Mesenchymal stem cell (in vitro differentiated cells and primary cell): ENCODE data around the gene PAPSS2.

Experiments used
- DNase-seq: peaks from one replicate; pipeline ENCODE4 v3.0.0-alpha.2; 2013
- H2AFZ ChIP-seq: one replicate; pipeline ENCODE4 v1.6.1; 2013; ENCODE audit warnings: low read depth, mild to moderate bottlenecking, control low read depth, inconsistent platforms, low read length, moderate library complexity
- H2AK5ac ChIP-seq: 2 replicates; pipeline ENCODE4 v1.6.1; 2013; ENCODE audit warnings: low read length, moderate library complexity, mild to moderate bottlenecking, inconsistent platforms; ENCODE audit not compliant: severe bottlenecking
- H2BK120ac ChIP-seq: one replicate; pipeline ENCODE4 v1.6.1; 2013; ENCODE audit warnings: low read depth, mild to moderate bottlenecking, inconsistent platforms, low read length, moderate library complexity
- H2BK12ac ChIP-seq, 2 experiments: one replicate each; pipeline ENCODE4 v1.6.1; 2013; ENCODE audit warnings: inconsistent platforms in 2 of 2, low read length in 2 of 2, mild to moderate bottlenecking in 2 of 2, moderate library complexity in 2 of 2, control low read depth in 1 of 2
- H2BK15ac ChIP-seq: one replicate; pipeline ENCODE4 v1.6.1; 2013; ENCODE audit warnings: mild to moderate bottlenecking, low read depth, inconsistent platforms; ENCODE audit not compliant: poor library complexity, severe bottlenecking
- H2BK5ac ChIP-seq: 2 replicates; pipeline ENCODE4 v1.6.1; 2013; ENCODE audit warnings: low read depth, mild to moderate bottlenecking, low read length, control low read depth, inconsistent platforms; ENCODE audit not compliant: poor library complexity, severe bottlenecking
- H3K14ac ChIP-seq, 2 experiments: one replicate each; pipeline ENCODE4 v1.6.1; 2013; ENCODE audit warnings: inconsistent platforms in 2 of 2, low read length in 2 of 2, control low read depth in 1 of 2, mild to moderate bottlenecking in 1 of 2, moderate library complexity in 1 of 2
- H3K18ac ChIP-seq, 2 experiments: one replicate each; pipeline ENCODE4 v1.6.1; 2013; ENCODE audit warnings: inconsistent platforms in 2 of 2, low read length in 2 of 2, control low read depth in 1 of 2, low read depth in 1 of 2, mild to moderate bottlenecking in 1 of 2
- H3K23ac ChIP-seq, 2 experiments: one replicate each; pipeline ENCODE4 v1.6.1; 2013; ENCODE audit warnings: inconsistent platforms in 2 of 2, low read length in 2 of 2, mild to moderate bottlenecking in 2 of 2, moderate library complexity in 2 of 2, control low read depth in 1 of 2
- H3K27ac ChIP-seq: 2 replicates; pipeline ENCODE4 v1.5.1; 2013; ENCODE audit warnings: mild to moderate bottlenecking, moderate library complexity, low read length, control low read depth, inconsistent platforms; ENCODE audit not compliant: poor library complexity, severe bottlenecking
- H3K27me3 ChIP-seq, 2 experiments: 2 replicates each; pipeline versions ENCODE4 v1.6.1 to v1.7.0; 2013; ENCODE audit warnings: low read length in 2 of 2, mild to moderate bottlenecking in 2 of 2, moderate library complexity in 2 of 2, control low read depth in 1 of 2, inconsistent platforms in 1 of 2; ENCODE audit not compliant: control insufficient read depth in 1 of 2, insufficient read depth in 1 of 2
- H3K36me3 ChIP-seq, 2 experiments: 2 replicates each; pipeline versions ENCODE4 v1.6.1 to v1.7.0; 2013; ENCODE audit warnings: low read length in 2 of 2, control low read depth in 1 of 2, inconsistent platforms in 1 of 2, low read depth in 1 of 2, mild to moderate bottlenecking in 1 of 2; ENCODE audit not compliant: insufficient read depth in 2 of 2, control insufficient read depth in 1 of 2
- H3K4ac ChIP-seq, 2 experiments: one replicate each; pipeline ENCODE4 v1.6.1; 2013; ENCODE audit warnings: inconsistent platforms in 2 of 2, low read length in 2 of 2, mild to moderate bottlenecking in 2 of 2, moderate library complexity in 2 of 2, control low read depth in 1 of 2, low read depth in 1 of 2
- H3K4me1 ChIP-seq: 2 replicates; pipeline ENCODE4 v1.6.1; 2013; ENCODE audit warnings: low read depth, low read length, control low read depth; ENCODE audit not compliant: control insufficient read depth, insufficient read depth
- H3K4me2 ChIP-seq: 2 replicates; pipeline ENCODE4 v1.6.1; 2013; ENCODE audit warnings: low read length, mild to moderate bottlenecking, inconsistent platforms; ENCODE audit not compliant: poor library complexity, severe bottlenecking
- H3K4me3 ChIP-seq, 2 experiments: 2 replicates each; pipeline versions ENCODE4 v1.5.1 to v1.7.0; 2013; ENCODE audit warnings: low read length in 2 of 2, mild to moderate bottlenecking in 2 of 2, control low read depth in 1 of 2, low read depth in 1 of 2; ENCODE audit not compliant: insufficient read depth in 1 of 2
- H3K79me1 ChIP-seq: replicated peaks from 2 replicates; pipeline ENCODE4 v1.6.1; 2013; ENCODE audit warnings: mild to moderate bottlenecking, control low read depth, low read length, inconsistent platforms; ENCODE audit not compliant: poor library complexity, severe bottlenecking
- H3K9ac ChIP-seq: 2 replicates; pipeline ENCODE4 v1.7.0; 2013; ENCODE audit warnings: mild to moderate bottlenecking, low read length, moderate library complexity
- H3K9me3 ChIP-seq: 2 replicates; pipeline ENCODE4 v1.7.0; 2013; ENCODE audit warnings: mild to moderate bottlenecking, low read length; ENCODE audit not compliant: control insufficient read depth
- H4K8ac ChIP-seq: one replicate; pipeline ENCODE4 v1.6.1; 2013; ENCODE audit warnings: inconsistent platforms, mild to moderate bottlenecking, low read length, moderate library complexity
- H4K91ac ChIP-seq: one replicate; pipeline ENCODE4 v1.6.1; 2013; ENCODE audit warnings: mild to moderate bottlenecking, low read length, inconsistent platforms
- WGBS: methylation state at CpG from one replicate; pipeline ENCODE4 v1.1.7; 2013; ENCODE audit warnings: mixed read lengths; 5-methylcytosine and 5-hydroxymethylcytosine counted together

Gene PAPSS2

DNA sequence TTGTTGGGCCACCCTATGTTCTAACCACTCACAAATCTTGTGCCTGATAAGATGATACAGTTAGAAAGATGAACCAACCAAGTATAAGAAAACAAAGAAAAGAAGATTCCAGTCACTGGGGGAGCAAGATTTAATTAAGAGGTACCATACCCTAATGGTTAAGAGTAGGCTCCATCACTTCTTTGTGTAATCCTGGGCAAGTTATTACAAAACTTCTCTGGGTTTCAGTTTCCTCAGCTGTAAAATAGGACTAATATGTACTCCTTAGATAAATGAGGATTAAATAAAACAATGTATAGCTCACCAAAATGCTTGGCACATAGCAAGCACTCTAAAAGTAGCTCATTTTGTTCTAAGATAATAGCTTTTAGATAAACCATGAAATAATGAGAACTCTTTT, 99.9 kb downstream of the PAPSS2 start:
- Histone ChIP-seq H4K8ac (no peak overlapping the region), H3K18ac (no peak overlapping the region), H3K27me3 (no peaks in the 10 kb centered on the region), H2BK5ac (no peak overlapping the region), H2BK120ac (no peak overlapping the region), H2AFZ (no peak overlapping the region), H3K14ac (no peak overlapping the region), H3K79me1 (peaks cover 13% of the 10 kb centered on the region), H3K27ac (no peak overlapping the region), H3K4me2 (no peak overlapping the region), H3K23ac (no peak overlapping the region), H3K9me3 (no peaks in the 10 kb centered on the region), H2AK5ac (no peak overlapping the region), H3K4me1 (peaks cover 4% of the 10 kb centered on the region), H3K9ac (no peak overlapping the region), H2BK15ac (no peak overlapping the region), H2BK12ac (no peak overlapping the region), H3K36me3 (peaks cover 3 to 53% of the 10 kb centered on the region in 2 experiments), H3K4ac (no peak overlapping the region), H4K91ac (no peak overlapping the region), H3K4me3 (no peak overlapping the region)
- no peak for DNase-seq

GRCh38 chr10:87760195-87760905, 100.7 kb downstream of the PAPSS2 start:
- Histone ChIP-seq H3K18ac (no peak overlapping the region), H4K8ac (no peak overlapping the region), H3K4me3 (no peak overlapping the region), H3K79me1 (peaks cover 13% of the 10 kb centered on the region), H2AK5ac (no peak overlapping the region), H3K14ac (no peak overlapping the region), H3K4ac (no peak overlapping the region), H2BK120ac (no peak overlapping the region), H2BK12ac (no peak overlapping the region), H2BK5ac (no peak overlapping the region), H3K27ac (no peak overlapping the region), H3K36me3 (peaks cover 3 to 45% of the 10 kb centered on the region in 2 experiments), H3K4me2 (no peak overlapping the region), H2AFZ (no peak overlapping the region), H4K91ac (no peak overlapping the region), H3K4me1 (peaks cover 4% of the 10 kb centered on the region), H3K27me3 (no peaks in the 10 kb centered on the region), H3K23ac (no peak overlapping the region), H3K9ac (no peak overlapping the region), H3K9me3 (no peaks in the 10 kb centered on the region), H2BK15ac (no peak overlapping the region)
- 96% methylated on average over 3 of the region's 6 CpGs for WGBS
- no peak for DNase-seq

DNA sequence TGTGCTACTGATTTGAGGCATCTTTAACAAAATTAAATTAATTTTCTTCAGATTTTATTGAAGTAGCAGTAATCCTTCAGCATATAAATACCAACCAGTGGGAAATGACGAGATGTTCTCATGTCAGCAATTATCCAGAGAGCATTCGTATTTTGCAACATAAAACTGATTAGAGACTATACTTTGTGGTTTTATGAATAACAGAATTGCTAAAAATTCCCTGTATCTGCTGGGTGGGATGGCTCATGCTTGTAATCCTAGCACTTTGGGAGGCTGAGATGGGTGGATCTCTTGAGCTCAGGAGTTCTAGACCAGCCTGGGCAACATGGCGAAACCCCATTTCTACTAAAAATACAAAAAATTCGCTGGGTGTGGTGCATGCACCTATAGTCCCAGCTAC, 101.5 kb downstream of the PAPSS2 start:
- Histone ChIP-seq H2BK5ac (no peak overlapping the region), H2BK15ac (no peak overlapping the region)

DNA sequence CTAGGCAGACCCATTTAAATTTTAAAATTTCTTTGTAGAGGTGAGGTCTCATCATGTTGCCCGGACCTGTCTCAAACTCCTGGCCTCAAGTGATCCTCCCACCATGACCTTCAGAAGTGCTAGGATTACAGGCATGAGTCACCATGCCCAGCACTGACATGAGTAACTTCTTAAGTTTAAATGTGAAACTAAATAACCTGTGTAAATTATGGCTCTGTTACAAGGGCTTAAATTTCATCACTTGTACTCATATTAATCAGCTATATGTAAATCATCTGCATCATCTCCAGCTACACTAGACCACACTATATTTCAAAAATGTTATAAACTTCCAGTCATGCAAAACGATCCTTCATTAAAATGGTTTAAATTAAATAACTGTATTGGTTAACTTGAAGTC, 102.2 kb downstream of the PAPSS2 start:
- no peak overlapping the region for H4K8ac ChIP-seq
- H3K36me3 ChIP-seq: peaks cover 8 to 45% of the 10 kb centered on the region in 2 experiments
- no peak overlapping the region for H3K14ac ChIP-seq
- H3K27me3 ChIP-seq: no peaks in the 10 kb centered on the region
- no peak overlapping the region for H3K4me2 ChIP-seq
- H3K27ac ChIP-seq: no peak overlapping the region
- peaks cover 14% of the 10 kb centered on the region for H3K79me1 ChIP-seq
- peak; percentile 88 for DNase-seq
- H2BK120ac ChIP-seq: no peak overlapping the region
- H3K4me3 ChIP-seq: no peak overlapping the region
- H4K91ac ChIP-seq: no peak overlapping the region
- H2AK5ac ChIP-seq: no peak overlapping the region
- WGBS: no CpG with 5 or more reads among the region's 2 CpGs
- no peak overlapping the region for H3K18ac ChIP-seq
- peaks cover 4% of the 10 kb centered on the region for H3K4me1 ChIP-seq
- H3K9me3 ChIP-seq: peaks cover 8% of the 10 kb centered on the region
- H3K23ac ChIP-seq: no peak overlapping the region
- H2BK5ac ChIP-seq: no peak overlapping the region
- no peak overlapping the region for H3K9ac ChIP-seq
- H2AFZ ChIP-seq: no peak overlapping the region
- no peak overlapping the region for H2BK15ac ChIP-seq
- H2BK12ac ChIP-seq: no peak overlapping the region
- H3K4ac ChIP-seq: no peak overlapping the region

More for the DNA sequence above, 101.5 kb downstream of the PAPSS2 start:
- H3K4me2 ChIP-seq: no peak overlapping the region
- no peak overlapping the region for H3K23ac ChIP-seq
- H3K27me3 ChIP-seq: no peaks in the 10 kb centered on the region
- H3K4me1 ChIP-seq: peaks cover 4% of the 10 kb centered on the region
- H3K79me1 ChIP-seq: peaks cover 14% of the 10 kb centered on the region
- 94% methylated on average over 3 of the region's 4 CpGs for WGBS
- no peak overlapping the region for H4K8ac ChIP-seq
- no peak overlapping the region for H2BK12ac ChIP-seq
- no peak overlapping the region for H4K91ac ChIP-seq
- H3K18ac ChIP-seq: peak overlapping the region in 1 of 2 experiments; percentile 8
- H3K14ac ChIP-seq: no peak overlapping the region
- no peak overlapping the region for H2AK5ac ChIP-seq
- no peak overlapping the region for H2BK120ac ChIP-seq
- H3K36me3 ChIP-seq: peaks cover 8 to 46% of the 10 kb centered on the region in 2 experiments
- H3K4me3 ChIP-seq: no peak overlapping the region
- no peak overlapping the region for H2AFZ ChIP-seq
- no peak overlapping the region for H3K9ac ChIP-seq
- peaks cover 4% of the 10 kb centered on the region for H3K9me3 ChIP-seq
- DNase-seq: no peak
- H3K27ac ChIP-seq: no peak overlapping the region
- H3K4ac ChIP-seq: no peak overlapping the region
